Duodenal mucosa (tissue), 2 donors: ENCODE data around the gene KRT16.
"Not testable (repeated sequence)": the region's sequence is repeated elsewhere in the genome, so short reads cannot be mapped to it uniquely, and the experiment has no call there.

Experiments used
- H3K27ac ChIP-seq: one replicate; pipeline ENCODE4 v1.7.0; 2013; ENCODE audit warnings: low read depth, low read length
- H3K27me3 ChIP-seq, 2 donors: one replicate each; pipeline ENCODE4 v1.7.0; 2013; ENCODE audit warnings: low read length in 2 of 2, control low read depth in 1 of 2; ENCODE audit not compliant: insufficient read depth in 2 of 2, control insufficient read depth in 1 of 2
- H3K36me3 ChIP-seq, 2 donors: one replicate each; pipeline ENCODE4 v1.7.0; 2013; ENCODE audit warnings: low read length in 2 of 2, control low read depth in 1 of 2; ENCODE audit not compliant: insufficient read depth in 2 of 2, control insufficient read depth in 1 of 2
- H3K4me1 ChIP-seq, 2 donors: one replicate each; pipeline ENCODE4 v1.7.0; 2013; ENCODE audit warnings: low read length in 2 of 2, control low read depth in 1 of 2; ENCODE audit not compliant: insufficient read depth in 2 of 2, control insufficient read depth in 1 of 2
- H3K4me3 ChIP-seq, 2 donors: one replicate each; pipeline ENCODE4 v1.7.0; 2013; ENCODE audit warnings: low read length in 2 of 2, low read depth in 1 of 2
- H3K9ac ChIP-seq, 2 donors: one replicate each; pipeline ENCODE4 v1.7.0; 2013; ENCODE audit warnings: low read length in 2 of 2, low read depth in 1 of 2
- H3K9me3 ChIP-seq, 2 donors: one replicate each; pipeline ENCODE4 v1.7.0; 2013; ENCODE audit warnings: low read length in 2 of 2, control low read depth in 1 of 2; ENCODE audit not compliant: control insufficient read depth in 1 of 2

KRT16 gene

GRCh38 chr17:41612376-41613160 lies at the start of gene KRT16:
Gene KRT16, minus strand, starts transcription at chr17:41612767. Its CDS starts 79 bp downstream, at chr17:41612688.
- H3K27ac ChIP-seq, H3K27me3 ChIP-seq, H3K4me1 ChIP-seq, H3K36me3 ChIP-seq, H3K9ac ChIP-seq, H3K9me3 ChIP-seq, H3K4me3 ChIP-seq: not testable (repeated sequence)

DNA sequence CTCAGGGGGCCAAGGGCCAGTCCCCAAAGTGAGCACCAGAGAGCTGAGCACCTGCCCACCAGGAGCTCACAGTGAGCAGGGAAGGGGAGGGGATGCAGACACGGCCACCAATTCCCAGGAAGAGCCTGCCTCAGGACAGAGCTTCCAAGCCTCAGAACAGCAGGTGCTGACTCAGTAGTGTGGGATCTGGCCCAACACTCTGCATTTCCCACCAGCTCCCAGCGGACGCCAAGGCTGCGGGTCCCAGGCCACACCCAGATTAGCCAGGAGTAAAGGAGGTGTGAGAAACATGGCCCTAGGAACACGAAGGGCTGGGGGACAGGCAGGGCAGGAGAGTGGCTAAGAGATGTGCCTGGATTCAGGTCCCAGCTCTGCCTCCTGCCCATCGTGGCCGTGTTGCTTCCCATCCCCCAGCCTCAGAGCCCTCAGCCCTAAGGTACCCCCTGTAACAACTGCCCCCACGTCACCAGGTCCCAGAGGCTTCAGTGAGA lies 47.7 kb upstream of the KRT16 start:
- Histone ChIP-seq H3K9me3 (no peaks in the 10 kb centered on the region), H3K4me3 (no peak overlapping the region), H3K4me1 (peaks cover 39 to 56% of the 10 kb centered on the region in 2 donors), H3K27me3 (no peaks in the 10 kb centered on the region), H3K27ac (no peak overlapping the region), H3K9ac (no peak overlapping the region), H3K36me3 (no peaks in the 10 kb centered on the region)

DNA sequence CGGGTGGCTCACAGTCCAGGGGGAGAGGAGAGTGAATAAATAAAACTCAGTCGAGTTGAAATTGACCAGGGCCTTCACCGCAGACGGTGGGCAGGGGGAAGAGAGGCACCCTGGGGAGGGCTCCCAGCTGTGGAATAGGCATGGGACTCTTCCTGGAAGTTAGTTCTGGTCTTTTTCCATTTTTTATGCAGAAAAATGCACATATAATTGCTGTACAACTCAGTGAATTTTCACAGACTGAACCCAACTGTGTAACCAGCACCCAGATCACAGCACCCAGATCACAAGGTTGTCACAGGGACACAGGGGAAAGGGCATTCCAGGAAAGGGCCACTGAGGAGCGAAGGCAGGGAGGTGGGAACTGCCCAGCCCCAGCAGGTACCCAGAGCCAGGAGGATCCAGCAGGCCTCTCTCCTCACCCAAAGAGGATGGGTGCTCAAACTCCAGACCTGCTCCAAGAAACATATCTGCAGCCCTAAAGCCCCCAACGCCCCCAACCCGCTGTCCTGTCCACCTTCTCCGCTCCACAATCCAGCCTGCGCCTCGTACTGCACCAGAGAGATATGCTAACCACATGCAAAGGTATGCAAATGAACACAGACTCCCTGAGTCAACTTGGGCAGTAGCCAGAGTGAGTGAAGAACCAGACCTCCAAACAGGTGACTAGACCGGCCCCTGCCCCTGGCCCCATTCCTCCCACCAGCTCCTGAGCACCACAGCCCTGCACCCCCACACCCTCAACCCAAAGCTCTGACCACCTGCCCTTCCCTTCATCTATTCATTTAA lies 47.1 kb upstream of the KRT16 start:
- Histone ChIP-seq H3K27ac (no peak overlapping the region), H3K27me3 (no peaks in the 10 kb centered on the region), H3K9ac (no peak overlapping the region), H3K4me3 (no peak overlapping the region), H3K9me3 (no peaks in the 10 kb centered on the region), H3K4me1 (peaks cover 45 to 58% of the 10 kb centered on the region in 2 donors), H3K36me3 (no peaks in the 10 kb centered on the region)

- Histone ChIP-seq H3K9ac (peak overlapping the region in 1 of 2 donors; percentile 84), H3K27ac (no peak overlapping the region), H3K27me3 (no peaks in the 10 kb centered on the region), H3K9me3 (no peaks in the 10 kb centered on the region), H3K36me3 (no peaks in the 10 kb centered on the region), H3K4me3 (no peak overlapping the region), H3K4me1 (peaks cover 49 to 57% of the 10 kb centered on the region in 2 donors)
Observed at GRCh38 chr17:41658846-41659245, 46.3 kb upstream of the KRT16 start.

DNA sequence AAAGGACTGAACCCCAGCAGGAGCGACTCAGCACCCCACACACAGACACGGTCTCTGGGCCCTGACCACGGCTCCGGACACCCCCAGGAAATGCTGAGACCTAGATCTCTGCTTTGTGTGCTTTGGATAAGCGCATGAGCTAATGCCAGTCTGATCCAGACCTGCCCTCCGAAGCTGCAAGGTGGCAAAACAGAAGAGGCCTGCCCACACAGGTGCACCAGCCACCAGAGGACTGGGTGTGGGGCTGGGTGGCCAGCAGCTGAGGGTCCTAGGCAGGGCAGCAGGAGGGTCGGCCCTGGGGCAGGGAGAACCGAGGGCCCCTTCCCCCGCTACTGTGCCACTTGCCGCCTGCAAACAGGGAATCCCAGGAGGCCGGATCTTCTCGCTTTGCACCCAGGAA lies 45.4 kb upstream of the KRT16 start:
- H3K27ac ChIP-seq, result no peak overlapping the region
- peak overlapping the region; percentile 7 to 84 for H3K9ac ChIP-seq
- H3K4me1 ChIP-seq, result peaks cover 58 to 66% of the 10 kb centered on the region in 2 donors

DNA sequence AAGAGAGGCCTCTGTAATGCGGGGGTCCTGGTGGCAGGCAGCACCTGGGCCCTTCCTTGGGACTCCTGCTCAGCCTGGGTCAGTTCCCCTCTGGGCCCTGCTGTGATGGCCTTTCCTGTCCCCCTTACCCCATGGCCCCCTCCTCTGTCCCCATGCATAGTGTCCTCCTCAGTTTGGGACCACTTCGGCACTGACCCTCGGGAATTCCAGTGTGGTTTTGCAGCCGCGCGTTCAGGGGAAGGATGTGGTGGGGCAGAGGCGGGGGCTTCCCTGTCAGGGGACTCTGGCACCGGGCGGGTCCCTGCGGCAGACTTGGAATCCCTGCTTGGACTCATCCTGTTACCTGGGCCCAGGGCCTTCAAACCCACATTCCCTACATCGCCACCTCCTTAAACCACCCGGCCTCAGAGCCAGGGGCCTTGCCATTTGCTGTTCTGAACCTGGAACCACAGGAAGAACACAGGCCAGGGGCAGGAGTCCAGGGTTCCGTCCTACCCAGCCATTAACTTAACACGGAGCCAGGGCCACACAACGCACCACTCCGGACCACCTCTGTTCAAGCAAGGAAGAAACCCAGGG lies 44.7 kb upstream of the KRT16 start:
- H3K4me1 ChIP-seq, result peaks cover 60 to 72% of the 10 kb centered on the region in 2 donors
- no peak overlapping the region for H3K4me3 ChIP-seq
- no peaks in the 10 kb centered on the region for H3K27me3 ChIP-seq
- no peaks in the 10 kb centered on the region for H3K9me3 ChIP-seq
- H3K9ac ChIP-seq, result peak overlapping the region; percentile 70 to 84
- H3K36me3 ChIP-seq, result no peaks in the 10 kb centered on the region
- peak overlapping the region; percentile 94 for H3K27ac ChIP-seq

More for the DNA sequence above, 45.4 kb upstream of the KRT16 start:
- Histone ChIP-seq H3K27me3 (no peaks in the 10 kb centered on the region), H3K36me3 (no peaks in the 10 kb centered on the region), H3K9me3 (no peaks in the 10 kb centered on the region), H3K4me3 (no peak overlapping the region)

- peak overlapping the region; percentile 70 to 84 for H3K9ac ChIP-seq
- peak overlapping the region; percentile 94 for H3K27ac ChIP-seq
- H3K4me3 ChIP-seq, result no peak overlapping the region
- no peaks in the 10 kb centered on the region for H3K36me3 ChIP-seq
- peaks cover 67 to 80% of the 10 kb centered on the region in 2 donors for H3K4me1 ChIP-seq
- no peaks in the 10 kb centered on the region for H3K9me3 ChIP-seq
- H3K27me3 ChIP-seq, result no peaks in the 10 kb centered on the region
Observed at GRCh38 chr17:41656249-41657023, 43.9 kb upstream of the KRT16 start.

- Histone ChIP-seq H3K27ac (peak overlapping the region; percentile 94), H3K27me3 (no peaks in the 10 kb centered on the region), H3K4me1 (peaks cover 74 to 88% of the 10 kb centered on the region in 2 donors)
Observed at GRCh38 chr17:41655611-41656111, 43.1 kb upstream of the KRT16 start.

More at GRCh38 chr17:41655611-41656111, 43.1 kb upstream of the KRT16 start:
- Histone ChIP-seq H3K36me3 (no peaks in the 10 kb centered on the region), H3K4me3 (peak overlapping the region in 1 of 2 donors; percentile 41), H3K9me3 (no peaks in the 10 kb centered on the region), H3K9ac (peak overlapping the region; percentile 84 to 86)
